Subcutaneous adipose tissue (tissue), 4 donors: ENCODE measurements around the gene CDH23. TPM values are rescaled to one million over a fixed set of nuclear protein-coding genes. Genes with fewer than 3 reads are reported as not detected.

Experiments
- CTCF ChIP-seq: fragments of 450-650 bp; IDR thresholded peaks from one replicate; pipeline ENCODE4 v1.5.1; 2016; ENCODE audit warnings: low read depth, mild to moderate bottlenecking, control low read depth, antibody characterized with exemption, moderate library complexity
- total RNA-seq, 4 donors: library from RNA; depleted of rRNA; stranded (reverse); fragments of >200 nt; gene quantifications; one replicate each; pipeline ENCODE4 v1.1.0, GENCODE V29; 2016

The CDH23 gene
- total RNA-seq, 4 donors from 2014 or later = 14.3 to 74.8 (median 24.1) TPM

- TF ChIP-seq CTCF = no peak
Observed at GRCh38 chr10:71423901-71424300, 27.2 kb downstream of the CDH23 start.

- TF ChIP-seq CTCF = no peak
Observed at GRCh38 chr10:71424496-71425194, 27.9 kb downstream of the CDH23 start.

- TF ChIP-seq CTCF = no peak
Observed at GRCh38 chr10:71426058-71426605, 29.4 kb downstream of the CDH23 start.

GRCh38 chr10:71427246-71427645 is 30.5 kb downstream of the CDH23 start:
- no peak for TF ChIP-seq CTCF

- TF ChIP-seq CTCF = no peak
Observed at GRCh38 chr10:71429304-71429703, 32.6 kb downstream of the CDH23 start.

- no peak for TF ChIP-seq CTCF
Observed at GRCh38 chr10:71429929-71430328, 33.2 kb downstream of the CDH23 start.

GRCh38 chr10:71431239-71432100 is 34.8 kb downstream of the CDH23 start:
- no peak for TF ChIP-seq CTCF
